HG03378 (cell line): ENCODE measurements around the gene PHF2.

Source experiments
- ATAC-seq: cut with Tn5 transposase; IDR thresholded peaks from one replicate; pipeline ENCODE4 v1.9.1; 2021; ENCODE audit warnings: mild to moderate bottlenecking, moderate library complexity; ENCODE audit not compliant: unreplicated experiment

The PHF2 gene

GRCh38 chr9:93598647-93599241, 22.4 kb downstream of the PHF2 start:
- no peak for ATAC-seq

- ATAC-seq = no peak
Observed at GRCh38 chr9:93599571-93600403, 23.4 kb downstream of the PHF2 start.

GRCh38 chr9:93600504-93600903, 24.1 kb downstream of the PHF2 start:
- ATAC-seq = no peak

GRCh38 chr9:93601063-93601462, 24.7 kb downstream of the PHF2 start:
- no peak for ATAC-seq

- no peak for ATAC-seq
Observed at GRCh38 chr9:93601666-93602065, 25.3 kb downstream of the PHF2 start.

- ATAC-seq = no peak
Observed at GRCh38 chr9:93603011-93603410, 26.6 kb downstream of the PHF2 start.

GRCh38 chr9:93603906-93604326, 27.5 kb downstream of the PHF2 start:
- ATAC-seq = no peak

- no peak for ATAC-seq
Observed at GRCh38 chr9:93606187-93606586, 29.8 kb downstream of the PHF2 start.

- ATAC-seq = no peak
Observed at GRCh38 chr9:93610206-93610605, 33.8 kb downstream of the PHF2 start.

- no peak for ATAC-seq
Observed at GRCh38 chr9:93612052-93612795, 35.8 kb downstream of the PHF2 start.

GRCh38 chr9:93612796-93613154, 36.4 kb downstream of the PHF2 start:
- ATAC-seq = peak; percentile 51

GRCh38 chr9:93613174-93613573, 36.8 kb downstream of the PHF2 start:
- no peak for ATAC-seq

GRCh38 chr9:93613791-93614190, 37.4 kb downstream of the PHF2 start:
- no peak for ATAC-seq

- ATAC-seq = no peak
Observed at GRCh38 chr9:93614830-93615468, 38.6 kb downstream of the PHF2 start.

GRCh38 chr9:93616044-93616443, 39.7 kb downstream of the PHF2 start:
- ATAC-seq = no peak

GRCh38 chr9:93617273-93617672, 40.9 kb downstream of the PHF2 start:
- ATAC-seq = no peak

- ATAC-seq = no peak
Observed at GRCh38 chr9:93619272-93619775, 42.9 kb downstream of the PHF2 start.

- ATAC-seq = no peak
Observed at GRCh38 chr9:93620041-93620506, 43.7 kb downstream of the PHF2 start.

- ATAC-seq = no peak
Observed at GRCh38 chr9:93620881-93621820, 44.8 kb downstream of the PHF2 start.

GRCh38 chr9:93621922-93622321, 45.5 kb downstream of the PHF2 start:
- no peak for ATAC-seq
